Activated CD8-positive, alpha-beta T cell treated with anti-CD3 and anti-CD28 coated beads for 36 hours (primary cell): ENCODE measurements around the gene GAL3ST2. TPM values are rescaled to one million over a fixed set of nuclear protein-coding genes. Genes with fewer than 3 reads are reported as not detected.

Experiments used
- ATAC-seq: fragments of 200-7000 bp; cut with Tn5 transposase; one replicate; pipeline ENCODE4 v1.10.0; 2021; ENCODE audit warnings: mild to moderate bottlenecking, moderate library complexity
- CTCF ChIA-PET: fragments of 350-600 bp; sonication (Branson Sonifier 250); formaldehyde crosslinking; loops from one replicate; lab custom pipeline; 2021; ENCODE audit warnings: antibody characterized with exemption; lab: Charles Lee
- POLR2A ChIA-PET: fragments of 350-600 bp; sonication (Branson Sonifier 250); formaldehyde crosslinking; loops from one replicate; lab custom pipeline; 2021; ENCODE audit warnings: antibody characterized with exemption; lab: Charles Lee
- DNase-seq: peaks from one replicate; pipeline ENCODE4 v3.0.0-alpha.2; 2020
- H3K27ac Mint-ChIP-seq: one replicate; pipeline ENCODE4 v1.8.0; 2021; ENCODE audit warnings: mild to moderate bottlenecking, mixed read lengths
- H3K27me3 Mint-ChIP-seq: one replicate; pipeline ENCODE4 v1.8.0; 2021; ENCODE audit warnings: mixed read lengths
- H3K36me3 Mint-ChIP-seq: one replicate; pipeline ENCODE4 v1.8.0; 2021; ENCODE audit warnings: low read depth, mixed read lengths
- H3K4me1 Mint-ChIP-seq: one replicate; pipeline ENCODE4 v1.8.0; 2021; ENCODE audit warnings: low read depth, mixed read lengths
- H3K4me3 Mint-ChIP-seq: one replicate; pipeline ENCODE4 v1.8.0; 2021; ENCODE audit warnings: mild to moderate bottlenecking, moderate library complexity, mixed read lengths
- H3K9me3 Mint-ChIP-seq: one replicate; pipeline ENCODE4 v1.8.0; 2021; ENCODE audit warnings: mixed read lengths
- CTCF ChIP-seq: fragments of 200-600 bp; IDR thresholded peaks from one replicate; pipeline ENCODE4 v1.8.0; 2022; ENCODE audit warnings: antibody characterized with exemption, mild to moderate bottlenecking
- intact Hi-C: fragments of 100-400 bp; cut with micrococcal nuclease; formaldehyde crosslinking; loops from one replicate; pipeline ENCODE4 v1.10.0; 2022
- total RNA-seq, 2 experiments: library from RNA; stranded (reverse); gene quantifications; one replicate each; pipeline ENCODE4 v1.2.3, GENCODE V29; 2021

The GAL3ST2 gene
- total RNA-seq, 2 experiments from 2014 or later: 0.89 to 0.95 TPM

GRCh38 chr2:241814393-241814642 lies 37.7 kb downstream of the GAL3ST2 start:
- ATAC-seq (no peak), DNase-seq (no peak)
- Mint-ChIP-seq H3K27me3 (peaks cover 4% of the 10 kb centered on the region), H3K36me3 (no peaks in the 10 kb centered on the region), H3K4me1 (peaks cover 7% of the 10 kb centered on the region), H3K27ac (no peak overlapping the region), H3K9me3 (no peaks in the 10 kb centered on the region), H3K4me3 (no peak overlapping the region)
- ChIA-PET CTCF (no interaction called here), POLR2A (no interaction called here)
- intact Hi-C loops: no loop called here
- no peak for TF ChIP-seq CTCF

- Mint-ChIP-seq H3K27me3 (peaks cover 4% of the 10 kb centered on the region), H3K36me3 (no peaks in the 10 kb centered on the region), H3K27ac (no peak overlapping the region), H3K4me1 (peaks cover 7% of the 10 kb centered on the region), H3K4me3 (no peak overlapping the region), H3K9me3 (no peaks in the 10 kb centered on the region)
- no peak for DNase-seq
- no peak for TF ChIP-seq CTCF
- intact Hi-C loops: no loop called here
- ATAC-seq: no peak
- ChIA-PET POLR2A (no interaction called here), CTCF (no interaction called here)
These were observed 38.2 kb downstream of the GAL3ST2 start for GRCh38 chr2:241814643-241815476.

- ATAC-seq: no peak
- peaks cover 4% of the 10 kb centered on the region for H3K27me3 Mint-ChIP-seq
- no peaks in the 10 kb centered on the region for H3K36me3 Mint-ChIP-seq
- H3K4me3 Mint-ChIP-seq: no peak overlapping the region
- no peak overlapping the region for H3K27ac Mint-ChIP-seq
- TF ChIP-seq CTCF: no peak
- DNase-seq: no peak
- peaks cover 7% of the 10 kb centered on the region for H3K4me1 Mint-ChIP-seq
- no peaks in the 10 kb centered on the region for H3K9me3 Mint-ChIP-seq
- intact Hi-C loops: no loop called here
- ChIA-PET CTCF (no interaction called here), POLR2A (interaction anchor here (0.5 kb wide), 1 partner anchor 1207 kb away, joined by 4 read pairs; no protein-coding TSS in a partner anchor)
These were observed 39.1 kb downstream of the GAL3ST2 start for GRCh38 chr2:241815477-241816430.

GRCh38 chr2:241816431-241817121 lies 40.0 kb downstream of the GAL3ST2 start:
- ATAC-seq (no peak), DNase-seq (no peak)
- H3K4me1 Mint-ChIP-seq: peaks cover 7% of the 10 kb centered on the region
- no peak overlapping the region for H3K4me3 Mint-ChIP-seq
- H3K9me3 Mint-ChIP-seq: no peaks in the 10 kb centered on the region
- H3K27ac Mint-ChIP-seq: no peak overlapping the region
- ChIA-PET POLR2A (no interaction called here), CTCF (no interaction called here)
- intact Hi-C loops: no loop called here
- peaks cover 4% of the 10 kb centered on the region for H3K27me3 Mint-ChIP-seq
- H3K36me3 Mint-ChIP-seq: no peaks in the 10 kb centered on the region
- TF ChIP-seq CTCF: no peak
